Endothelial cell of hepatic sinusoid (primary cell): Measurements from ENCODE around the gene DIP2B.

Experiments
- in situ Hi-C: cut with HindIII; loops from 2 replicates; pipeline ENCODE4 v1.10.0; 2017; ENCODE audit warnings: low sequenced_read_pairs

DIP2B gene

DNA sequence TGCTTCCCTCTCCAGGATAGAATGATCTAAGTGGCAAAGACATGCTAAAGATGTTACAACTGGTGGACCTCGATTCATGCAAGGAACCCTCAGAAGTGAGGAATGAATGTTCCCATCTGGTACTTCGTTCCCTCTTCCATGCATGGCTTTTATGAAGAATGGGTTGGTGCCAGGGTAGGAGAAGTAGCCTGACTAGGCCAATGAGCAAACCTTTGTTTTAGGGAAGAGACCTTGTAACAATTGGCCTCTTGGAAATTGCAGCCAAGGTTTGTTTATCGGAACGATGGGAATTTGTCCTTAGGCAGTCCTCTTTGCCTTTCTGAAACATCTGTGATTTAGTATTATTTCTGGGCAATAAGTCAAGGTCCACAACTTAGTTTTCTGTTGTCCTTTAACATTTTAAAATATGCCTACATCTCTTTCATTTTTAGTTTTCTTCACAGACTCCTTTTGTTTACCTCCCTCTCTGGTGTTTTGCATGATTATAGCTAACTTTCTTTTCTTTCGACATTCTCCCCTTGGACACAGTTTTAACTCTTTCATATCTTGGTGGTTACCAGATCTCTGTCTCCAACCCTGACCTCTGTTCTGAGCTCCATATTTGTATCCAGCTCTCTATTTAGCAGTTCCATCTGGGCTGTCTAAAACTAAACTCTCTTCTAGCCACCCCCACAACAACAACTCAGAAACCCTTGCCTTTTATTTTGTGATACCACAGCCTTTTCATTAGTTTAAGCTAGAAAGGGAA, 70.0 kb downstream of the DIP2B start:
- in situ Hi-C loops = no loop called here

DNA sequence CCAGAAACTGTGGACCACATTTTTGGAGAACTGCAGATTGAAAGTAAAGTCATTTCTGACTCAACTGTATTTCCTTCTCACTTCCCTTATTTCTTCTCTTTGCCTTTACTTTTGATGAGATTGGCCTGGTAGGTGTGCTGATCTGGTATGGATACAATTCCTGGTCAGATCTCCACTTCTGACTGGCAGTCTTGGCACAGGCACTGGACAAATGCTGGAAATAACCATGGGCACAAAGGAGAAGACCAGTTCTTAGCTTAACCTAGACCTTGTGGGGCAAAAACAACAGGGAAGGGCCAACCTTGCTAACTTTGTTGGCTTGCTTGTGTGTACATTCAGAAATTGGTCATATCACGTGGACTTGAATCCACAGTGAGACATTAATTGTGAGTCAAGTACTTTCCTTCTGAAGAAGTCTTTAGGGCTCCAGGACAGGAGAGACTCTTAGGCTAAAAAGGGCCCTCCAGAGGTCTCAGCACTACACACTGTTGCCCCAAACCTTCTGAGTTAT, 75.0 kb downstream of the DIP2B start:
- in situ Hi-C loops = no loop called here

DNA sequence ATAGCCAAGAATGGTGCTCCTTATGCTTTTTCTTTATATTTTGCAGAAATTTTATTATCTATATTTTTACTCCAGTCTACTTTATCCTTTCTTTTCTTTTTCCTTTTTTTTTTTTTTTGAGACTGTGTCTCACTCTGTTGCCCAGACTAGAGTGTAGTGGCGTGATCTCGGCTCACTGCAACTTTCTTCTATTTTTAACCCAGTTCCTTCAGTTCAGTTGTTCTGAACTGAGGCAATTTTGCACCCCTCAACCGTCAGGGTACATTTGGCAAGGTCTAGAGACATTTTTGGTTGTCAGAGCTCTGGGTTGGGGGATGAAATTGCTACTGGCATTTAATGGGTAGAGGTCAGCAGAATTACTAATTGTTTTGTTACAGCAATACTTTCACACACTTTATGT, 75.7 kb downstream of the DIP2B start:
- in situ Hi-C loops = no loop called here

DNA sequence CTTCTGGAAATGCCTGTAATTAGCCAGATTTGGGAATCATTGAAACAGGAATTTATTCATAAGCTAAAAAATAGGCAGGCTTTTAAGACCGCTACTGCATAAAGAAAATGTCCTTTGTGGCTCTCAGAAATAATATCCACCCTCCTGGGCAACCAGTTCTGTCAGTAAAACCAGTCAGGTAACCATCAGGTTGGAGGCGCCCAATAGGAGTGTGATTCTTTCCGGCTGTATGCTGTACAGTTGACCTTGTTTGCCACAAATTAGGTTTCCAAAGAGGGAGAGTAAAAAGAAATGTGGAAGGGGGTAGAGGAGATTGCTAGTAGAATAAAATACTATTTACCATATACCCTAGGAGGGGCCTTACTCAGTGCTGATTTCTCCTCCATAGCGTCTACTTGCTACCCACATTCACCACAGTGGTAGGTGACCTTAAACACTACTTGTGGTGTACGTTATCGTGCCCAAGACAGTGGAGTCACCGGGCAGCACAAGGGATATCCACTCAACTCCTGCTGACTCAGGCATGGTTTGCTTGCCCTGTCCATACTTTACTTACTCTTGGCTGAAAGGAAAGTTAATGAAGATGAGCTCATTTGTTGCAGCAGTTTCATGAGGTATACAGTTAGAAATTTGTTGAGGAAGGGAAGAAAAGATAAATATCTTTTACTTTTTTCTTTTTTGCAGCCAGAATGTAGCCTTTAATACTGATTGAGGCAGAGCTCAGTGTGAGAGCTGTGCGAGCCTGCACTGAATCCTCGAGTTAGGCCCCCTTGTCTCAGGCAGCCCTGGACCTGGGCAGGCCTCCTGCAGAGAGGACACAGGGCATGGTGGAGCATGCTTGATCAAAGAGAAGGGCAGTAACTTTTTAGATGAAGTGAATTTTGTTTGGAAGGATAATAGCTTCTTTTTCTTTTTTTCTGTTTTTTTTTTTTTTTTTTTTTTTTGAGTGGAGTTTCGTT, 76.7 kb downstream of the DIP2B start:
- in situ Hi-C loops = no loop called here

DNA sequence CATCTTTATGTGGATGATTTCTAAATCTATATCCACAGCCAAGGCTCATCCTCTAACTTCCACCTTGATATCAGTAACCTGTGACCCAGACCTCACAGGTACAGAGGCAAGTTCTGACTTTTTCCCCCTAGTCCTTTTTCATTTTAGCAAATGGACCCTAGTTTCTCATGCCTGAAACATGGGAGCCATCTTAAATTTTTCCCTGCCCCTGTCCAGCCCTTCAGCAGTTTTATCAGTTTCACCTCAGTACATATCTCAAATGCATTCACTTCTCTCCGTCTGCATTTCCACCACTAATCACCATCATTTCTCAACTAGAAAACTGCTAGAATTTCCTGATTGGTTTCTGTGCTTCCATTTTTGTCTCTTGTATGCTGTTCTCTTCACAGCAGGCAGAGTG, 79.3 kb downstream of the DIP2B start:
- in situ Hi-C loops = no loop called here

DNA sequence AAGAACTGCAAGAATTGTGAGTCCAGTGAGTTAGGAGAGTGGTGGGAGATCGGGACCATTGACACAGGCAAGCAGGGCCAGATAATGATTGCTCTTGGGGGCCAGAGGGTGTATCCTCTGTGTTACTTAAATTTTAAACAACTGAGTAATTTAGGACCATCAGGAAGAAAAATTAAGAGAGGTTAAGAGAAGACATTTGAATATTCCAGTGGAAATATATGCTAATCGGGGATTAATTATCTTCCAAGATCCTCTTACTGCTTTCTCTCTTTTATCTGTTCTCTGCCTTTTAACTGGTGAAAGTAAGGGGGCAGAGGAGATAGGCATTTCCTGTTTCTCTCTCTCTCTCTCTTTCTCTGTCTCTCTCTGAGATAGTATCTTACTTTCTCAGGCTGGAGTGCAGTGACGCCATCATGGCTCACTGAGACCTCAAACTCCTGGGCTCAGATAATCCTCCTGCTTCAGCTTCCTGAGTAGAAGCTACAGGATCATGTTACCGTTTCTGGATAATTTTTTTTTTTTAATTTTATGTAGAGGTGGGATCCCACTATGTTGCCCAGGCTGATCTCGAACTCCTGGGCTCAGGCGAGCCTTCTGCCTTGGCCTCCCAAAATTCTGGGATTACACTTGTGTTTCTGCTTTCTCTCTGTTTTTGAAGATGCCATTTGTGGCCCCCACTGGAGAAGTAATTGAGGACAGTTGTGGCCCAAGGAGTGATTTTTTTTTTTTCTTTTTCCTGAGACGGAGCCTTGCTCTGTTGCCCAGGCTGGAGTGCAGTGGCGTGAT, 85.1 kb downstream of the DIP2B start:
- in situ Hi-C loops = loop anchor here (5.0 kb wide), 1 partner anchor 38 kb away; no protein-coding TSS in a partner anchor

DNA sequence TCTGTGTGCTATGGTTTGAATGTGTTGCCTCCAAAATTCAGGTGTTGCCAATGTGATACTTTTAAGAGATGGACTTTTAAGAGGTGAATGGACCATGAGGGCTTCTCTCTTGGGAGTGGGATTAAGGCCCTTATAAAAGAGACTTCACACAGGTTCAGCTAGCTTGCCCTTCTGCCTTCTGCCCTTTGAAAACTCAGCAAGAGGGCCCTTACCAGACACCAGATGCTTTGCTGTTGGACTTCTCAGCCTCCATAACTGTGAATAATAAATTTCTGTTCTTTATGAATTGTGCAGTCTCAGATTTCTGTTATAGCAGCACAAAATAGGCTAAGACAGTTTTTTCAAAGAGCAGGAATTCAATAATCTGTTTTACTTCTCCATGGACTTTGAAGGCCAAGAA, 86.1 kb downstream of the DIP2B start:
- in situ Hi-C loops = no loop called here

DNA sequence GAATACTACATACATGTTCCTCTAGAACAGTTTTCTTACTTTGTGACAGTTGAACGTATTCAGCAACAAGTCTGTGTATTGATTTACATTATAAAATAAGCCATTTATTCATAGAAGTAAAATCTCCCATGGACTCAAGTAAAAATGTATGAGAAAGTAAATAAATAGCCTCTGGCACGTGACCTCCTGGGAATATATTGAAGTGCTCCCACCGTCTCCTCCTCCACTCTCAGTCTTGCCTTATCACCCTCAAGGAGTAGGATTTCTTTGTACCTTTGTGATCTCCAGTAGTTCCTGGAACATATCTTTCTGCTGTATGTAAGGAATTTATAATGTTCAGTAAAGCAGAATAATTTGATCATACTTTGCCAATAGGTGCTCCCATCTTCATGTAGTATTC, 90.9 kb downstream of the DIP2B start:
- in situ Hi-C loops = no loop called here

DNA sequence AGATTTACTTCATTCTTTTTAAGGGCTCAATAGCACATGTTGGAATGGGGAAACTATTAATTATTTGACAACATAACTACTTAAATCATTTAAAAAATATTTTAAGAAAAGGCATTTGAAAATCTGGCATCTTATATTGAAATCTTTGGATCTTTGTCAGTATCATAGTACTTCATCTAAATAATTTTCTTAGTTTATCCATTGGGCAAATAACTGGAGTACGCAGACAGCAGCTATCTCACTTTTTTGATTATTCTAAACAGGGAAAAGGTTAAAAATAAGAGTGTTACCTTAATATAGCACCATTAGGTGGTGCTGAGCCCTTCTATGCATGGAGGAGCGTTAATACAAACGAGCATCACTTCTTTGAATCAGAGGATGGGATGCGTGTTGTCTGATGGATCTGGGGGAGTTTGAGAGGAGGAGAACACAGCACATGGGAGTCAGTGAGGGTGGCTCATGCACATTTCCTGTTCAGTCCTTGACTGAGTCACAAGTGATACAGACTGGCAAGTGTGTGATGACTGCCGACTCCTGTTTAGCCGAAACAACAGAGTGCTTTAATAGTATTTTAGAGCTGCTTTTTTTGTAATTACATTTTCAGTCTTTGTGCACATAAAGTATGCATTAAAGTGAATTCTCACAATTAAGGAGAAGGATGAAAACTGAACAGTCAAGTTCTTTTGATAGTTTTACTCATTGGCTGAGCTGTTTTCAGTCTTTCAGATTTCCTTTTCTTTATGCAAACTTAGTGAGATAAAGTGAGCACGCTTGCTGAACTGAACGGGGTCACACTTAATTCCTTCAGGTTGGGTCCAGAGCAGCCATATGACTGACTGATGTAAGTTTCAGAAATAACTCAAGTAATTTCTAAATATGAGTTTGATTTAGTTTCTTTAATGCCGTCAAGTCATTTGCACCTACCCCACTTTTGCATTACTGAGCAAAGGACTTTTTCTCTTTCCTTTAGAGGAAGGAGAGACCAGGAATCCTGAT, 92.7 kb downstream of the DIP2B start:
- in situ Hi-C loops = no loop called here

DNA sequence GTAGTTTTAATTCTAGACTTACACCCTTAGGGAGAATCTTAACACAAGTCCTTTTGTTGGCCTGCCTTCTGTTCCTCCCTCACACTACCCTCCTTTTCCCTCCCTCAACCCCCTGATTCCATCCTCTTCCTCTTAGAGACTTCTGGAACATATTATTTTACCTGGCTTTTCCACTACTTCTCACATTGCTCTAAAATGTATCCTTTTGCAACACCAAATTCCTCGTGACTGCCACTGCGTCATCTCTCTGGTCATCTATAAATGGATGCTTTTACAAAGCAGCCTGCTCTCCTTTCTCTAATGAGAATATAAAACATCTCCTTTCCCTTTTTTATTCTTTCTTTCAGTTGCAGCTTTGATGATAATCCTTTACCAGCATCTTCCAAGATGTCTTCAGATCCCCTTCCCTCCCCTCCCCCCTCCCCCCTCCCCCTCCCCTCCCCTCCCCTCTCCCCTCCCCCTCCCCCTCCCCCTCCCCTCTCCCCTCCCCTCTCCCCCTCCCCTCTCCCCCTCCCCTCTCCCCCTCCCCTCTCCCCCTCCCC, 93.6 kb downstream of the DIP2B start:
- in situ Hi-C loops = no loop called here

DNA sequence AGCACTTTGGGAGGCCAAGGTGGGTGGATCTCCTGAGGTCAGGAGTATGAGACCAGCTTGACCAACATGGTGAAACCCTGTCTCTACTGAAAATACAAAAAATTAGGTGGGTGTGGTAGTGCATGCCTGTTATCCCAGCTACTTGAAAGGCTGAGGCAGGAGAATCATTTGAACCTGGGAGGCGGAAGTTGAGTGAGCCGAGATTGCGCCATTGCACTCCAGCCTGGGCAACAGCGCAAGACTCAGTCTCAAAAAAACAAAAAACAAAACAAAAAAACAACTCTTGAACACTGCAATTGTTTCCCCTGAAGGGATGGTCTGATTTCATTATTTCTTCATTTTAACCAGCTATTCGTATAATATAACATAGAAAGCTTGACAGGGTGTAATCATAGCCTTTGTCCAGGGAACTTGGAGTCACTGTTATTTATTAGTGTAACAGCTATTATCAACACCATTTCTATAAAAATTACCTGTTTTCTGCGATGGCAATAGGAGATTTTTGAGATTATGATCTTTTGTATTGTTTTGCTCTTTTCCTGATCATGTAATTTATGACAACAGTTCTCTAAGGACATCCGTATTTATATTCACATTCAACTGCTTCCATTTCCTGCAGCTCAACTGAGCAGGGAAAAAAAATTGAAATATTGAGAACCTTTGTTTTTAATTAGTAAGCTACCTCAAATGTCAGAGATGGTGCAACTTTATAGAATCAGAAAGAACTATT, 94.7 kb downstream of the DIP2B start:
- in situ Hi-C loops = no loop called here

DNA sequence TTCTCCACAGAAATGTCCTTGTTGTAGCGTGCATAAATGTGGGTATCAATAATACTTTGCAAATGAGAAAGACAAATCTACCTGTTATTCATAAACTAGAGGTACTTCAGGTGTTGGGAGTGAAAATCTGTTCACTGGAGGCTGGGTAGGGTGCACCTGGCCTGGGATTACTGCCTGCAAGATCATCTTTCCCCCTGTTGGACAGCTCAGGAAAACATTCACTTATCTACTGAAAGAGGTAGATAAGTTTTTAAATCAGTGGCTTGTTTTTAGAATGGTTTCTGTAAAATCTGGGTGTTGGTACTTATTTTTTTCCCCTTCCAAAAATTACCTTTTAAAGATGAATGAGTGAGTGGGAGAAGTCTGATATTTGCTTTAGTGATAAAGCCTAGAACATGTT, 95.6 kb downstream of the DIP2B start:
- in situ Hi-C loops = no loop called here

DNA sequence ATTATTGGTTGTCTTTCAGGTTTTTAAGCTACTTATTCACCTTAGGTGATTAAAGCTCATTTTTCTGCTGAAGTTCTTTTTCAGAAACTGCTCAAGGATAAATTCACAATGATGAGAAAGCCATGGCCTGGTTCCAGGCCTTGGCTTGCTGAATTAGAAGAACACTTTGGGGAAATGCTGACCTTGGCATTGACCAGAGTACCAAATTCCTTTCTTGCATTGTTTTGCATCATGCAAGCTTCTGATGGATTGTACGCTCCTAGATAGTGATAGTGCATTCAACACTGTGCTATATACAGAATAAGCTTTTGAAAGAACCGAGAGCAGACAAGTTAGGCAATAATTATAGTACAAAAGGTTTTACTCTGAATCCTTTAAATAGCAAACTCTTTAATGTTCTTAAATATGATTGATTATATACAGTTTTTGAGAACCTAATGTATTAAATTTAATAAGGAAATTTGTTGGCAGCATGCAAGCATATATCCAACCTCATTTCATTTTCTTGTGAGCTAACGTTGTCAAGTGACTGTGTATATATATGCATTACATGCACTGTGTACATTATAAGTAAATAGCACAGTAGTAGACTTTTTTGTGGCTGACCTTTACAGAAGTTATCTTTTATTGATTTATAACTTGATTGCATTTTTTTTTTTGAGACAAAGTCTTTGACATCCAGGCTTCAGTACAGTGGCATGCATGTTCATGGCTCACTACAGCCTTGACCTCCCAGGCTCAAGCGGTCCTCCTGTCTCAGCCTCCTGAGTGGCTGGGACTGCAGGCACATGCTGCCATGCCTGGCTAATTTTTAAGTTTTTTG, 99.2 kb downstream of the DIP2B start:
- in situ Hi-C loops = no loop called here

DNA sequence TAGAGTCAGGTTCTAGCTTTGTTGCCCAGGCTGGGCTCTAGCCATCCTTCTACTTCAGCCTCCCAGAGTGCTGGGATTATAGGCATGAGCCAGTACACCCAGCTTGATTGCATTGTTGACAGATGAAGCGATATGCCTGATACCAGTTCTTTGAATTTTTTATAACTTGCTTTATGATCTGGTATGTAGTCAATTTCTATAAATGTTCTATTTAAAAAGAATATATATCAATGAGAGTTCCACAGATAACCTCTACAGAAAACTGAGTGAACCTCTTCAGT, 99.8 kb downstream of the DIP2B start:
- in situ Hi-C loops = no loop called here

DNA sequence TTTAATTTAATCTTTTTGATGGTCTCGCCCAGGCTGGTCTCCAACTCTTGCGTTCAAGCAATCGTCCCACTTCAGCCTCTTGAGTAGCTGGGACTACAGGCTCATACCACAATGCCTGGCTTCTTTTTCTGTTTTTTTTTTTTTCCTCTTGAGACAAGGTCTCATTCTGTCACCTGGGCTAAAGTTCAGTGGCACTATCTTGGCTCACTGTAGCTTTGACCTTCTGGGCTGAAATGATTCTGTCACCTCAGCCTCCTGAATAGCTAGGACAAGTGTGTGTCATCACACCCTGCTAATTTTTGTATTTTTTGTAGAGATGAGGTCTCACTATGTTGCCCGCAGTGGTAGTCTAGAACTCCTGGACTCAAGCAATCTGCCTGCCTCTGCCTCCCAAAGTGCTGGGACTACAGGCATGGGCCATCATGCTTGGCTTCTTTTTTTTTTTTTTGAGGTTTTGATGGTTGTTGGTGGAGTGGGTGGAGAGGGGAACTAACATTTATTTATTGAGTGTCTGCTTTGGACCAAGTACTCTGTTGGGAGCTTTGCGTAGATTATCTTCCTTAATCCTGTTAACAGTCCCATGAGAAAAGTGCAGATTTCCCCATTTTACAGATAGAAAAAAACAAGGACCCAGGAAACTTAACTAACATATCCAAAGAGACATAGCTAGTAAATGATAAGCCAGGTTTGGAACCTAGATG, 102.0 kb downstream of the DIP2B start:
- in situ Hi-C loops = no loop called here

DNA sequence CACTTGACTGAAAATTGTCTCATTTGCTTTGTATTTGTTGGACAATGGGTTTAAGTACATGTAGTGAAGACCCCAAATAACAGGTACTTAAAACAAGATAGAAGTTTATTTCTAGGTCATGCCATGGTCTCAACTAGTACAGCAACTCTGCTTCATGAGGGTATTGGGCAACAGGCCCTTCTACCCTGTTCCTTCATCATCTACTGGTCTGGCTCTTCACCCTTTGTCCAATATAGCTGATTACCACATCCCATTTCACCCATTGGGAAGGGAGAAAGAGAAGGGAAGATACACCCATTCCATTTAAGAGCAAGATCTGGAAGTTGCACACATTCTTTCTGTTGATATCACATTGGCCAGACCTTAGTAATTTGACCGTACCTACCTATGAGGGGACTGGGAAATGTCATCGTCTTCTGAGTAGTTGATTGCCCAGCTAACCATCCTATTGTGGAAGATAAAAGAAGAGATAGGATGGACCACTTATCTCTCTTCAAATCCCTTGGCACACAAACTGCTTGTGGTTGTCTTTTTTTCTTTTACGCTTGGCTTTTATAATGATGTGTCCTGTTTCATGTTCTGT, 104.6 kb downstream of the DIP2B start:
- in situ Hi-C loops = no loop called here

DNA sequence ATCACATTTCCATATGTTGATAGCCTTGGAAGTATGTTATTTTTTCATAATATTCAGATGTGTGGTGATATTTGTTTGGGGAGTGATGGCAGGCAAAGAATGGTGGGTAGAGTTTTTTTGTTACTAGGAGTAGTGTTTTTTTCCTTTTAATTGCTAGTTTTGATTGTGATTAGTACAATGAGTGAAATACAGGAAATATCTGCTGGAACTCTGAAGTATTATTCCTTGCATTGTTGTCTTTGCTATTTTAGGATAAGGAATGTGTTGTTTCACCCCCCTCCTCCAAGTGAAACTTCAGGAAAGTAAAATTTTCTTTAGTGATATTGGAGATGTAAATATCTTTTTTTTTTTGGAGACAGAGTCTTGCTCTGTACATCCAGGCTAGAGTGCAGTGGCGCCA, 105.4 kb downstream of the DIP2B start:
- in situ Hi-C loops = no loop called here
